Upper lobe of right lung (tissue), 1 donor: ENCODE data around the gene PIK3R5. TPM values are rescaled to one million over a fixed set of nuclear protein-coding genes. Genes with fewer than 3 reads are reported as not detected.

Experiments
- ATAC-seq: fragments of 200-7000 bp; cut with Tn5 transposase; one replicate; pipeline ENCODE4 v1.9.1; 2020; ENCODE audit warnings: mild to moderate bottlenecking, moderate library complexity
- DNase-seq: peaks from one replicate; pipeline ENCODE4 v3.0.0-alpha.2; 2020
- H3K27ac ChIP-seq: fragments of 200-600 bp; one replicate; pipeline ENCODE4 v1.8.0; 2022
- H3K27me3 ChIP-seq: fragments of 200-600 bp; one replicate; pipeline ENCODE4 v1.8.0; 2022; ENCODE audit warnings: mild to moderate bottlenecking
- H3K36me3 ChIP-seq: fragments of 200-600 bp; one replicate; pipeline ENCODE4 v1.8.0; 2022
- H3K4me1 ChIP-seq: fragments of 200-600 bp; one replicate; pipeline ENCODE4 v1.8.0; 2022
- H3K4me3 ChIP-seq: fragments of 200-600 bp; one replicate; pipeline ENCODE4 v1.8.0; 2022; ENCODE audit warnings: mild to moderate bottlenecking
- H3K9me3 ChIP-seq: fragments of 200-600 bp; one replicate; pipeline ENCODE4 v1.8.0; 2022
- CTCF ChIP-seq: fragments of 200-600 bp; IDR thresholded peaks from one replicate; pipeline ENCODE4 v1.8.0; 2022; ENCODE audit warnings: antibody characterized with exemption
- intact Hi-C: fragments of 100-400 bp; cut with DNase I; formaldehyde crosslinking; loops from one replicate; pipeline ENCODE4 v1.11.0; 2022
- total RNA-seq: library from RNA; stranded (reverse); fragmentation: NEBNext Ultra II Directional; extraction: Animal tissue kit (Norgen Biotek cat#: 25700); gene quantifications from one replicate; pipeline ENCODE4 v1.2.1, GENCODE V29; 2021
- donor health status: DM: no; HTN: yes; CAD: no; lungs with severe emphysema.

The PIK3R5 gene
- total RNA-seq, 1 donor from 2014 or later, result 37.7 TPM

GRCh38 chr17:8935191-8935590, 30.3 kb downstream of the PIK3R5 start:
- Histone ChIP-seq H3K9me3 (no peaks in the 10 kb centered on the region), H3K36me3 (no peaks in the 10 kb centered on the region), H3K4me1 (no peaks in the 10 kb centered on the region), H3K27ac (no peak overlapping the region), H3K4me3 (no peak overlapping the region), H3K27me3 (no peaks in the 10 kb centered on the region)
- TF ChIP-seq CTCF, result no peak
- intact Hi-C loops, result no loop called here
- ATAC-seq, result peak; percentile 95
- DNase-seq, result peak; percentile 81

- Histone ChIP-seq H3K9me3 (peaks cover 2% of the 10 kb centered on the region), H3K36me3 (no peaks in the 10 kb centered on the region), H3K27ac (no peak overlapping the region), H3K4me1 (no peaks in the 10 kb centered on the region), H3K4me3 (no peak overlapping the region), H3K27me3 (no peaks in the 10 kb centered on the region)
- intact Hi-C loops, result no loop called here
- ATAC-seq (no peak), DNase-seq (no peak)
- no peak for TF ChIP-seq CTCF
These were observed 31.2 kb downstream of the PIK3R5 start for GRCh38 chr17:8934346-8934745.

- Histone ChIP-seq H3K27ac (no peak overlapping the region), H3K27me3 (no peaks in the 10 kb centered on the region), H3K9me3 (peaks cover 17% of the 10 kb centered on the region), H3K4me3 (no peak overlapping the region), H3K4me1 (no peaks in the 10 kb centered on the region), H3K36me3 (no peaks in the 10 kb centered on the region)
- ATAC-seq (peak; percentile 61), DNase-seq (no peak)
- intact Hi-C loops, result no loop called here
- no peak for TF ChIP-seq CTCF
These were observed 34.9 kb downstream of the PIK3R5 start for GRCh38 chr17:8930649-8931048.

GRCh38 chr17:8928347-8928746, 37.2 kb downstream of the PIK3R5 start:
- intact Hi-C loops, result no loop called here
- TF ChIP-seq CTCF, result no peak
- Histone ChIP-seq H3K36me3 (no peaks in the 10 kb centered on the region), H3K4me3 (no peak overlapping the region), H3K9me3 (peaks cover 17% of the 10 kb centered on the region), H3K27me3 (no peaks in the 10 kb centered on the region), H3K4me1 (no peaks in the 10 kb centered on the region), H3K27ac (no peak overlapping the region)
- ATAC-seq, result no peak
- no peak for DNase-seq

GRCh38 chr17:8927395-8927794, 38.1 kb downstream of the PIK3R5 start:
- Histone ChIP-seq H3K27me3 (no peaks in the 10 kb centered on the region), H3K4me3 (no peak overlapping the region), H3K36me3 (no peaks in the 10 kb centered on the region), H3K9me3 (peaks cover 17% of the 10 kb centered on the region), H3K4me1 (peaks cover 8% of the 10 kb centered on the region), H3K27ac (no peak overlapping the region)
- intact Hi-C loops, result no loop called here
- TF ChIP-seq CTCF, result no peak
- DNase-seq (no peak), ATAC-seq (no peak)

- Histone ChIP-seq H3K4me3 (no peak overlapping the region), H3K36me3 (no peaks in the 10 kb centered on the region), H3K9me3 (peaks cover 17% of the 10 kb centered on the region), H3K27me3 (no peaks in the 10 kb centered on the region), H3K4me1 (peaks cover 13% of the 10 kb centered on the region), H3K27ac (no peak overlapping the region)
- DNase-seq, result no peak
- no peak for ATAC-seq
- TF ChIP-seq CTCF, result no peak
- intact Hi-C loops, result no loop called here
These were observed 39.7 kb downstream of the PIK3R5 start for GRCh38 chr17:8925808-8926207.
